OCI-LY1 (cell line): ENCODE measurements around the gene IGIP.

Source experiments
- EZH2 ChIP-seq: fragments of 200-600 bp; sonication (generic), shearing (Covaris generic); IDR thresholded peaks from 2 replicates; pipeline ENCODE4 v1.8.0; 2017; ENCODE audit warnings: borderline replicate concordance, mixed run types, mild to moderate bottlenecking, antibody characterized with exemption, low read length, moderate library complexity, mixed read lengths
- TF ChIP-seq, protein P1 (sequence below): fragments of 200-600 bp; sonication (generic), shearing (Covaris generic); IDR thresholded peaks from 2 replicates; pipeline ENCODE4 v1.5.1; 2017; ENCODE audit warnings: mild to moderate bottlenecking, antibody characterized with exemption, low read length, moderate library complexity, mixed read lengths

DNA sequence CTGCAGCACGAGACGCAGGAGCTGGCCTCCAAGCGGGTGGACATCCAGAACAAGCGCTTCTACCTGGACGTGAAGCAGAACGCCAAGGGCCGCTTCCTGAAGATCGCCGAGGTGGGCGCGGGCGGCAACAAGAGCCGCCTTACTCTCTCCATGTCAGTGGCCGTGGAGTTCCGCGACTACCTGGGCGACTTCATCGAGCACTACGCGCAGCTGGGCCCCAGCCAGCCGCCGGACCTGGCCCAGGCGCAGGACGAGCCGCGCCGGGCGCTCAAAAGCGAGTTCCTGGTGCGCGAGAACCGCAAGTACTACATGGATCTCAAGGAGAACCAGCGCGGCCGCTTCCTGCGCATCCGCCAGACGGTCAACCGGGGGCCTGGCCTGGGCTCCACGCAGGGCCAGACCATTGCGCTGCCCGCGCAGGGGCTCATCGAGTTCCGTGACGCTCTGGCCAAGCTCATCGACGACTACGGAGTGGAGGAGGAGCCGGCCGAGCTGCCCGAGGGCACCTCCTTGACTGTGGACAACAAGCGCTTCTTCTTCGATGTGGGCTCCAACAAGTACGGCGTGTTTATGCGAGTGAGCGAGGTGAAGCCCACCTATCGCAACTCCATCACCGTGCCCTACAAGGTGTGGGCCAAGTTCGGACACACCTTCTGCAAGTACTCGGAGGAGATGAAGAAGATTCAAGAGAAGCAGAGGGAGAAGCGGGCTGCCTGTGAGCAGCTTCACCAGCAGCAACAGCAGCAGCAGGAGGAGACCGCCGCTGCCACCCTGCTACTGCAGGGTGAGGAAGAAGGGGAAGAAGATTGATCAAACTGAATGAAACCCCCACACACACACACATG is 11.2 kb upstream of the IGIP start:
- TF ChIP-seq, protein P1, sequence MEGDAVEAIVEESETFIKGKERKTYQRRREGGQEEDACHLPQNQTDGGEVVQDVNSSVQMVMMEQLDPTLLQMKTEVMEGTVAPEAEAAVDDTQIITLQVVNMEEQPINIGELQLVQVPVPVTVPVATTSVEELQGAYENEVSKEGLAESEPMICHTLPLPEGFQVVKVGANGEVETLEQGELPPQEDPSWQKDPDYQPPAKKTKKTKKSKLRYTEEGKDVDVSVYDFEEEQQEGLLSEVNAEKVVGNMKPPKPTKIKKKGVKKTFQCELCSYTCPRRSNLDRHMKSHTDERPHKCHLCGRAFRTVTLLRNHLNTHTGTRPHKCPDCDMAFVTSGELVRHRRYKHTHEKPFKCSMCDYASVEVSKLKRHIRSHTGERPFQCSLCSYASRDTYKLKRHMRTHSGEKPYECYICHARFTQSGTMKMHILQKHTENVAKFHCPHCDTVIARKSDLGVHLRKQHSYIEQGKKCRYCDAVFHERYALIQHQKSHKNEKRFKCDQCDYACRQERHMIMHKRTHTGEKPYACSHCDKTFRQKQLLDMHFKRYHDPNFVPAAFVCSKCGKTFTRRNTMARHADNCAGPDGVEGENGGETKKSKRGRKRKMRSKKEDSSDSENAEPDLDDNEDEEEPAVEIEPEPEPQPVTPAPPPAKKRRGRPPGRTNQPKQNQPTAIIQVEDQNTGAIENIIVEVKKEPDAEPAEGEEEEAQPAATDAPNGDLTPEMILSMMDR = no peak
- no peak for TF ChIP-seq EZH2
